ENCODE data around the gene FES.

DNA sequence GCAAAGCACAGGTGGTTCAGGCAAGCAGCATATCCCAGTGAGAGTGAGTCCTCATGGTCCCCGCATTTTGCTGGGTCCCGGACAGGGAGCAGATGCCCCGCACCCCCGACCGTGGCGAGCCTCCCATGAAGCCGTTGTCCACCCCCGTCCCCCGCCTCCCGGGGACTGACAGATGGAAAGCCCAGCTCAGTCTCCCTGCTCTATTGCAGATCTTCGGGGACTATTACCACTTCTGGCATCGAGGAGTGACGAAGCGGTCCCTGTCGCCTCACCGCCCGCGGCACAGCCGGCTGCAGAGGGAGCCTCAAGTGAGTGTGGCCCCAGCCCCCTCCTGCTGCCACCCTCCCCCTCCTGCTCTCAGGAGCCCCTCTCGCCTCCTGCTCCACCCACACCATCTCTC lies 8.3 kb upstream of the FES start:
- TF ChIP-seq, protein P1, sequence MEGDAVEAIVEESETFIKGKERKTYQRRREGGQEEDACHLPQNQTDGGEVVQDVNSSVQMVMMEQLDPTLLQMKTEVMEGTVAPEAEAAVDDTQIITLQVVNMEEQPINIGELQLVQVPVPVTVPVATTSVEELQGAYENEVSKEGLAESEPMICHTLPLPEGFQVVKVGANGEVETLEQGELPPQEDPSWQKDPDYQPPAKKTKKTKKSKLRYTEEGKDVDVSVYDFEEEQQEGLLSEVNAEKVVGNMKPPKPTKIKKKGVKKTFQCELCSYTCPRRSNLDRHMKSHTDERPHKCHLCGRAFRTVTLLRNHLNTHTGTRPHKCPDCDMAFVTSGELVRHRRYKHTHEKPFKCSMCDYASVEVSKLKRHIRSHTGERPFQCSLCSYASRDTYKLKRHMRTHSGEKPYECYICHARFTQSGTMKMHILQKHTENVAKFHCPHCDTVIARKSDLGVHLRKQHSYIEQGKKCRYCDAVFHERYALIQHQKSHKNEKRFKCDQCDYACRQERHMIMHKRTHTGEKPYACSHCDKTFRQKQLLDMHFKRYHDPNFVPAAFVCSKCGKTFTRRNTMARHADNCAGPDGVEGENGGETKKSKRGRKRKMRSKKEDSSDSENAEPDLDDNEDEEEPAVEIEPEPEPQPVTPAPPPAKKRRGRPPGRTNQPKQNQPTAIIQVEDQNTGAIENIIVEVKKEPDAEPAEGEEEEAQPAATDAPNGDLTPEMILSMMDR (IDR thresholded peaks at IDR 0.05; ENCODE audit: low read length): no peak
- TF ChIP-seq EZH2 (IDR thresholded peaks at IDR 0.05; ENCODE audit: borderline replicate concordance, low read length): no peak

Measured in OCI-LY1 (cell line).